Testis (tissue), 2 donors: ENCODE data around the gene DGKB.

ENCODE experiments used
- POLR2A ChIP-seq: fragments of 450-650 bp; IDR thresholded peaks from one replicate; pipeline ENCODE4 v1.6.1; 2017; ENCODE audit warnings: antibody characterized with exemption, mild to moderate bottlenecking, moderate library complexity
- TF ChIP-seq, protein P1 (sequence below), 3 experiments: fragments of 450-650 bp in 2 of 3; fragments of 200-600 bp in 1 of 3; sonication (generic) in 1 of 3; IDR thresholded peaks; one replicate each; pipeline ENCODE4 v1.5.1; 2016 to 2019; ENCODE audit warnings: antibody characterized with exemption in 3 of 3, mild to moderate bottlenecking in 2 of 3, moderate library complexity in 1 of 3

DNA sequence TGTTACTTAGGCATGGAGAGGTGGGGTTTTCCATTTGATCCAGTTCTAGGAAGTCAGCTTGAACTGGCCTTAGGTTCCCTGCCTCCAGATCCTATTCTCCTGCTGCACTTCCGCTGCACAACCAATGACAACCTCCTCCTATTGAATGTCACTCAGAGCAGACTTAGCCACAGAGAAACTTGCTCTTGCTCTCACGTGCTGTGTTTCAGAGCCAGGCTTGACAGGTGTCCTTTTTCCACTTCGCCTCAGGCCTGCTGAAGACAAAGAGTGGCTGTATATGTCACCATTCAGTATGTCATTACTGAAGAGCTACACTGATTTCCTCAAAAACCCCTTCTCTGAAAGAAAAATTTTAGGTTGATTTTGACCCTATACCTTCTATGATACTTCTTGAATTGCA, 797.7 kb downstream of the DGKB start:
- TF ChIP-seq, protein P1, sequence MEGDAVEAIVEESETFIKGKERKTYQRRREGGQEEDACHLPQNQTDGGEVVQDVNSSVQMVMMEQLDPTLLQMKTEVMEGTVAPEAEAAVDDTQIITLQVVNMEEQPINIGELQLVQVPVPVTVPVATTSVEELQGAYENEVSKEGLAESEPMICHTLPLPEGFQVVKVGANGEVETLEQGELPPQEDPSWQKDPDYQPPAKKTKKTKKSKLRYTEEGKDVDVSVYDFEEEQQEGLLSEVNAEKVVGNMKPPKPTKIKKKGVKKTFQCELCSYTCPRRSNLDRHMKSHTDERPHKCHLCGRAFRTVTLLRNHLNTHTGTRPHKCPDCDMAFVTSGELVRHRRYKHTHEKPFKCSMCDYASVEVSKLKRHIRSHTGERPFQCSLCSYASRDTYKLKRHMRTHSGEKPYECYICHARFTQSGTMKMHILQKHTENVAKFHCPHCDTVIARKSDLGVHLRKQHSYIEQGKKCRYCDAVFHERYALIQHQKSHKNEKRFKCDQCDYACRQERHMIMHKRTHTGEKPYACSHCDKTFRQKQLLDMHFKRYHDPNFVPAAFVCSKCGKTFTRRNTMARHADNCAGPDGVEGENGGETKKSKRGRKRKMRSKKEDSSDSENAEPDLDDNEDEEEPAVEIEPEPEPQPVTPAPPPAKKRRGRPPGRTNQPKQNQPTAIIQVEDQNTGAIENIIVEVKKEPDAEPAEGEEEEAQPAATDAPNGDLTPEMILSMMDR (IDR thresholded peaks at IDR 0.05), result no peak
- no peak for TF ChIP-seq POLR2A
